Right forelimb (tissue), 1 donor: ENCODE results near the gene CCDC146.
A peak's percentile ranks its signal among the peaks of the same experiment; 100 is the strongest.
"Not testable (repeated sequence)": the region's sequence is repeated elsewhere in the genome, so short reads cannot be mapped to it uniquely, and the experiment has no call there.

Source experiments
- DNase-seq: peaks from one replicate; pipeline ENCODE4 v3.0.0-alpha.2; 2018

Gene CCDC146, protein sequence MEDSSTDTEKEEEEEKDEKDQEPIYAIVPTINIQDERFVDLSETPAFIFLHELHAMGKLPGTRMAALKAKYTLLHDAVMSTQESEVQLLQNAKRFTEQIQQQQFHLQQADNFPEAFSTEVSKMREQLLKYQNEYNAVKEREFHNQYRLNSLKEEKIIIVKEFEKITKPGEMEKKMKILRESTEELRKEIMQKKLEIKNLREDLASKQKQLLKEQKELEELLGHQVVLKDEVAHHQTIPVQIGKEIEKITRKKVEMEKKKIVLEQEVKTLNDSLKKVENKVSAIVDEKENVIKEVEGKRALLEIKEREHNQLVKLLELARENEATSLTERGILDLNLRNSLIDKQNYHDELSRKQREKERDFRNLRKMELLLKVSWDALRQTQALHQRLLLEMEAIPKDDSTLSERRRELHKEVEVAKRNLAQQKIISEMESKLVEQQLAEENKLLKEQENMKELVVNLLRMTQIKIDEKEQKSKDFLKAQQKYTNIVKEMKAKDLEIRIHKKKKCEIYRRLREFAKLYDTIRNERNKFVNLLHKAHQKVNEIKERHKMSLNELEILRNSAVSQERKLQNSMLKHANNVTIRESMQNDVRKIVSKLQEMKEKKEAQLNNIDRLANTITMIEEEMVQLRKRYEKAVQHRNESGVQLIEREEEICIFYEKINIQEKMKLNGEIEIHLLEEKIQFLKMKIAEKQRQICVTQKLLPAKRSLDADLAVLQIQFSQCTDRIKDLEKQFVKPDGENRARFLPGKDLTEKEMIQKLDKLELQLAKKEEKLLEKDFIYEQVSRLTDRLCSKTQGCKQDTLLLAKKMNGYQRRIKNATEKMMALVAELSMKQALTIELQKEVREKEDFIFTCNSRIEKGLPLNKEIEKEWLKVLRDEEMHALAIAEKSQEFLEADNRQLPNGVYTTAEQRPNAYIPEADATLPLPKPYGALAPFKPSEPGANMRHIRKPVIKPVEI

DNA sequence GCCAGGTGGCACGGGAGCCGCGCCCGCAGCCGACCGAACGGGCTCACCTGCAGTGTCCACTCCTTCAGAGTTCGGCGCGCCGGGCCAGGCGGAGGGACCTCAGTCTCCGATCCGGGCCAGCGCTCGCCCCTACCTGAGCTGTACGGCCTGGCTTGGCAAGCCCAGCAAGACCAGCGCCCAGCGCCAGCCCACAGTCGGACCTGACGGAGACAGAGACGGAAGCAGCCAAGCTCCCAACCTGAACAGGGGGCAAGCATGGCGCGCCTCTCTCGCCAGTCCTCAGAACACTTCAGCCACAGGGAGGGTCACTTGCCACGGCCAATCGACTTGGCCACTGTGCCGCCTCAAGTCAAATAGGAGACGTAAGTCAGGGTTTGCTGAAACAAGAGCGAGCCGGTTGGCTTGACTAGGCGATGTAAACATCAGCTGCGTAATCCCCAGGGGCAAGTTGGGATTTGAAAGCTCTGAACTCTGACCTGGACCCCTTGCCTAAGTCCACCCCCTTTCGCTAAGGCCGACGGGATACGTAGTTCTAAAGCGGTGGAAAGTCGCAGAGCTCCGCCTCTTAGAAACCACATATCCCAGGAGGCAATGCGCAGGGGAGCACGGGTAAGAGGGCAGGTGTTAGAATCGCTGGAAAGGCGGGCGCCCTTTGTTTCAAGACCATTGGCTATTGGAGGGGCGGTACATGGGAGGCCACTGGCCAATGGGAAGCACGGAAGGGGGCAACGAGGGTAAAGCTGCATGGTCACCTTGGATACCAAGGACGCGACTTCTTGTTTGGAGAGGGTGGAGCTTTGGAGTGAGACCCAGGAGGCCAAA lies at the start of gene CCDC146:
Gene CCDC146, plus strand, starts transcription at position 756 of the 822 bp plus-strand sequence. CDS start 45,054 bp downstream, outside the sequence.
- DNase-seq: peak; percentile 91

DNA sequence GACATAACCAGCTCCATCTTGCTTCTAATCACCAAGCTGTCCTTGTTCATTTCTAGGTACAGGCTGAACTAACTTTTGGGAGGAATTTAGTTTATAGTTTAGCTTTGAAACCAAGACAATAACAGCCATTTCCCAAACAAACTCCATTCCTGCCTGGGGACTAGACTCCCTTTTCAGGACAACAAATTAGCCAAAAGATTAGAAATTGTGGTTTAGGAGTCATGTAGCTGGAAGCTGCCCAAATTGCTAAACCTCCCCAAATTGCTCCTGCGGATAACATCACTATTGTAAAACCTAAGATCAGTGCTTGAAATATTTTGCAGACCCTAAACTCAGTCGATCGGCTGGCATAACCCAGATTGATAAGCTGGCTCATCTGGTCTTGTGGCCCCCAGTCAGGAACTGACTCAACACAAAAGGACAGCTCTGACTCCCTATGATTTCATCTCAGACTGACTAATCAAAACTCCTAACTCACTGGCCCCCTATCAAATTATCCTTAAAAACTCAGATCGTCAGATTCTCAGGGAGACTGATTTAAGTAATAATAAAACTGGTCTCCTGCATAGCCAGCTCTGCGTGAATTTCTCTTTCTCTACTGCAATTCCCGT lies 47.5 kb upstream of the CCDC146 start:
- not testable (repeated sequence) for DNase-seq

DNA sequence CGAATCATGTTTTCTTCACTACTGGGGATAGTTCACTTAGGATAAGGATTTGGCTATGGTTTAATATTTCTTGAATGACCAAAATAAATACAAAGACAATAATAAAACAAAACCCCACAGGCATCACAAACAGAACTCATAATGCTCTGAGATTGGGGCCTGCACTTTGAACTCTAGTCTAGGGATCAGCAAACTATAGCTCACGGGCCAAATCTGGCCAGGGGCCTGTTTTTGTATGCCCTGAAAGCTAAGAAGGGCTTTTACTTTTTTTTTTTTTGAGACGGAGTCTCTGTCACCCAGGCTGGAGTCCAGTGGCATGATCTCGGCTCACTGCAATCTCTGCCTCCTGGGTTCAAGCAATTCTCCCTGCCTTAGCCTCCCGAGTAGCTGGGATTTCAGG lies 45.4 kb upstream of the CCDC146 start:
- not testable (repeated sequence) for DNase-seq

DNA sequence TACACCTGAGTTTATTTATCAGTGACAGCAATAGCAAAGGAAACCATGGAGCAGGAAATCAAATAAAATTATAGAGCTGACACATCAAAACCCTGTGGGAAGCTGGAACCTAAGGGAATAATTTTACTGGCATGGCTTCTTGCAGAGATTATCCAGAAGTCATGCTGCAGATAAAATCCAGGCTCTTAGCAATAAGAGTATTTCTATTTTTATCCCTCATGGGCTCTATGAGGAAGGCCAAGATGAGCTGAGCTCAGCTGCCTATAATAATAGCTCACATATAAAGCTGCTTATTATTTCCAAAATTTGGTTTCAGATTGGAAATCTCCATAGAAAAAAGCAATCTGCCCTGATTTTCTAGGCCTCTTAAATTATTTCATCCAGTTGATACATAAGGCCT lies 43.3 kb upstream of the CCDC146 start:
- DNase-seq: not testable (repeated sequence)

DNA sequence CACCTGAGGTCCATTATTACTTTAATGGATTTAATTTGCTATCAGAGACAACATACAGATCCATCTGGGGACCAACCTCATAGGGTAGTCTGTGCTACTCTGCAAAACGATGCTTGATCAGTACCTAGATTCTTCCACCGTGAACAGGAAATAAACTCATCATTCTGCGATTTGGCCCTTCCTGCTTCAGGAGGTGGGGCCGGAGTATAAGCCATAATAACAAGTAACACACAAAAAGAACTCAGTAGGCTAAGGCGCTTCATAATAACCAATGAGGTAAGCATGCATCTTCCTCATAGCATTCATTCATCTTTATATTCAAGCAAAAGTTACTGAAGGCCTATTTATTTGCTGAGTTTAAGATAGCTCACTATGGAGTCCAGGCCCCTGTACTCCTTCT lies 42.8 kb upstream of the CCDC146 start:
- not testable (repeated sequence) for DNase-seq

DNA sequence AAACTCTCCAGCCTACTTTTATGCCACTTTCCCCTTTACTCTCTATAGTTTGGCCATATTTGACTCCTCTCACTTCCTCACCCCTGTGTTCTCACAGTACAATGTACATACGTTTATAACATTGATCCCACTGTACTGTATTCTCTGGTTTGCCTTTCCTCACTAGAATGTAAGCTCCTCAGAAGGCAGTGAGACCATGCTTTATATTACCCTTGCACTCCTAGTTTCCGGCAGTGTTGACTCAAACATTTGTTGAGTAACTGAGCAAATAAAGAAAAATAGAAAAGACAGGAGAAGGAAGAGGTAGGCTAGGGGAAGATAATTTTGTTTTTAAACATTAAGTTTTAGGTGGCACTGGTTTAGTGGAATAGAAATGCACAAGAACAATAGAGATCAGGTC lies 42.2 kb upstream of the CCDC146 start:
- not testable (repeated sequence) for DNase-seq

DNA sequence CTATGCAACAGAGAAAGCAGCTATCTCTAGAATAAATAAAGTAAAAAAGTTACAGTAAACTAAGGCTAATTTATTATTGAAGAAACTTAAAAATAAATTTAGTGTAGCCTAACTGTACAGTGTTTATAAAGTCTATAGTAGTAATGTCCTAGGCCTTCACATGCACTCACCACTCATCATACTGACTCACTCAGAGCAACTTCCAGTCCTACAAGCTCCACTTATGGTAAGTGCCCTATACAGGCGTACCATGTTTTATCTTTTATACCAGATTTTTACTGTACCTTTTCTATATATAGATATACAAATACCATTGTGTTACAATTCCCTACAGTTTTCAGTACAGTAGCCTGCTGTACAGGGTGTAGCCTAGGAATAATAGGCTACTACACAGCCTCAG lies 40.2 kb upstream of the CCDC146 start:
- not testable (repeated sequence) for DNase-seq

DNA sequence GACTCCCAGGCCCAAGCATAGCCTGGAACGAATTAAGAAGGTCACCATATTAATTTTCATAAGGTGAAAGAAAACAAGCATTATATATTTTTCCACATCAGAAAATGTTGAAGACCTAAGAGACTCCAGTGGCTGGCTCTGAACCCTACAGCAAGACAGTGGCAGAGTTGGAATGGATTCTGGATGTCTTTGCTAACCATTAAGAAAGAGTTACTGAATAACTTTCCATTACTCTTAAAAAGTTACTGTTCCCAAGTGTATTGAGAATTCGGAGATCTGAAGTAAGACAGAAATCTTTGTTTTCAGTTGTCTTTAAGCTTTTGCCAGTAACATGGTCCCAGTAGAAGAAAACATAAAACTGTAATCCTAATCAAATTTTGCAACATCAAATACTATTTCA lies 30.1 kb upstream of the CCDC146 start:
- DNase-seq: not testable (repeated sequence)

DNA sequence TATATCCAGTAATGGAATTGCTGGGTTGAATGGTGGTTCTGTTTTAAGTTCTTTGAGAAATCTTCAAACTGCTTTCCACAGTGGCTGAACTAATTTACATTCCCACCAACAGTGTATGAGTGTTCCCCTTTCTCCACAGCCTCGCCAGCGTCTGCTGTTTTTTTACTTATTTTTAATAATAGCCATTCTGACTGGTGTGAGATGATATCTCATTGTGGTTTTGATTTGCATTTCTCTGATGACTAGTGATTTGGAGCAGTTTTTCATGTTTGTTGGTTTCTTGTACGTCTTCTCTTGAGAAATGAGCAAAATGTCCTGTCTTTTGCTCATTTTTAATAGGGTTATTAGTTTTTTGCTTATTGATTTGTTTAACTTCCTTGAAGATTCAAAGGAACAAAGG lies 21.9 kb upstream of the CCDC146 start:
- not testable (repeated sequence) for DNase-seq

DNA sequence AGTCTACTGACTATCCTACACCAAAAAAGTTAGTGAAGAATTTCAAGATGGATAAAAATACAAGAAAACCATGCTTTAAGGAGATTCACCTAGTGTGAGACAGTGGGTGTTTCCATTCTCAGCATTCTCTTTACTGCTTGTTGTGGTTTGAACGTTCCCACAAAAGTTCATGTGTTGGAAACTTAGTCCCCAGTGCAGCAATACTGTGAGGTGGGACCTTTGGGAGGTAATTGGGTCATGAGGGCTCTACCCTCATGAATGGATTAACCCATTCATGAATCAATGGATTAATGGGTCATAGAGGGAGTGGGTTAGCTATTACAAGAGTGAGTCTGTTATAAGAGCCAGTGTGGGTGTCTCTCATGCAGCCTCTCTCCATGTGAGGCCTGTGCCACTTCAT lies 21.2 kb upstream of the CCDC146 start:
- DNase-seq: not testable (repeated sequence)

DNA sequence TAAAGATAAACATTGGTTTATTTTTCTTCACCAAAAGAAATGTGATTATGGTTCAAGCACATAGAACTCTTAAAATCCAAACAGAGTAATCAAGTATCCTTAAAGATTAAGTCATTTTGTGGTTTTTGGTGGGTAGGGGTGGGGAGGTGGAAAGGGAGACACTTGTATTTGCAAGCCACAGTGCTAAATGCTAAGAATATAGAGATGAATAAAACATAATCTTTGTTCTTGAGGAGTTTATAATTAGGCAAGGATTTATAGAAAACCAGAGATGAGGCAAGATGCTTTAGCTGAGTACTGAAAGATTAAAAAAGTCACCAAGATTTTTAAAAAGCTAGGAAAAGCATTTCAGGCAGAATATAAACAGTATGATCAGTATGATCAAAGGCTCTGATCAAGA lies 19.7 kb upstream of the CCDC146 start:
- not testable (repeated sequence) for DNase-seq

DNA sequence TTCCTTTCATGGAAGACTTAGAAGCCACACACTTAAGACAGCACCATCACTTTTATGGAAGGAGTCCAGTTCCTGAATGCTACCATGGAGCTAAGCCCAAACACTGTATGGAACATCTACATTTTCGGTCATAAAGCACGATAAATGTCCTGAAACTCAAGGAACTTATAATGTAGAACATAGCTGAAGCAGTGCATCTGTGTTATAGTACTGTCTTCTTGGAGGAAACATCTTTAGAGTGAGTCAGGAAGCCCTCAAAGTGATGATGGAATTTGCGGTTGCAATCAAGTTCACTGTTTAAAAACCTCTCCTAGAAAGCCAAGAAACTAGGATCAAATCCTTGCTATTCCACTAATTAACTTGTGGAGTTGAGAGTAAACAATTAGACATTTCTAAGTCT lies 16.5 kb upstream of the CCDC146 start:
- not testable (repeated sequence) for DNase-seq

DNA sequence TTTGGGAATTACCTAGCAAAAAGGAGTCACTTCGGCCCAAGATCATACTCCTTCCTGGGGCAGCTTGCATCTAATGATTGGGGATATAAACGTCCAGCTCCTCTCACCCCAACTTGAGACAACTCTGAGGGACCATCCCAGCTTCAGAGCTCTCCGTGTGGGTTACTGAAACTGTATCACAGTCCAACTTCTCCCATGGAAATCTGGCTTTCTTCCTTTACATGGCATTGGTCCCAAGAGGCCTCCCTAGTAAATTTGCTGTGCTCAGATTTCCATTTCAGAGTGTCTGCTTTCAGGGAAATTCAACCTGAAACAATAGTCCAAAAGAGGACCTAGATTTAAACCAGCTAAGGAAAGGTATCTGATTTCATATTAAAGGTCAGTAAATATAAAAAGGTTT lies 14.8 kb upstream of the CCDC146 start:
- not testable (repeated sequence) for DNase-seq

DNA sequence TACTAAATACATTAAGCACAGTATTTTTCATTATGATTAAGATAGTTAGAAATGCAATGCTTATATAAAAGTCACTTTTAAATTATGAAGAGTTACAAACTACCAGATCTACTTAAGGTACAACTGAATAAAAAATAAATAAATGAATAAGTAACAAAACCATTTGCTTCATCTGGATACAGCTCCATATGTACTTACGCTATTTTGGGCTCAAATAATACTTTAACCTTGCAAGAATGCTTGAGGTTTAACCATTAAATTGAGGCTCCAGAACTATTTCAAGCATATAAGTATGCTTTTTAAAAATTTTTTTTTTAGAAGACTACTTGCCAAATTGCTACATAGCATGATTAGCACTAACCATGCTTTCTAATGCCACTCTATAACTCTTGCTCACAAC lies 14.1 kb upstream of the CCDC146 start:
- not testable (repeated sequence) for DNase-seq

DNA sequence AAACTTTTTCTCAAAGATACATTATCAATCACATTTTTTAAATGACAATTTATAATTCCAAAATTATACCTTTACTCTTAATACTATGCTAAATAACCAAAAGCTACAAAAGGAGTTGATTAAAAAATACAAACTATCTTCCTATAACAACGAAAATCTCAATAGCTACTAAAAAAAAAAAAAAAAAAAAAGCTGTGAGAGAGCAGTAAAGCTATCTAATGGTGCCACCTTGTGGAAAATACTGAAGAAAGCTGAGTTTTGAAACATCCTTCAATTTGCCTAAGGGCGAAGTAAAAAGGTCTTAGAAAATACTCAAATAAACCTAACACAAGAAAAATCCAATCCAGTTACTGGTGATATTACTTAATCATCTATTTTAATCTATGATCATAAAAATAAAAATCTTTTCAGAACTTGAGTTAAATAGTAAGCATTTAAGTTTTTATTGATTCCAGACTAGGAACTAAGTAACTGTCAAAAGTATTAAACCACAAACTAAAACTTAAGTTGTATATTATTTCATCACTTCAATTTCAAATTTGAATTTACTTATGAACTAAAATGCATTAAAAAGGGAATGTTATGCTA lies 9.6 kb upstream of the CCDC146 start:
- DNase-seq: not testable (repeated sequence)

DNA sequence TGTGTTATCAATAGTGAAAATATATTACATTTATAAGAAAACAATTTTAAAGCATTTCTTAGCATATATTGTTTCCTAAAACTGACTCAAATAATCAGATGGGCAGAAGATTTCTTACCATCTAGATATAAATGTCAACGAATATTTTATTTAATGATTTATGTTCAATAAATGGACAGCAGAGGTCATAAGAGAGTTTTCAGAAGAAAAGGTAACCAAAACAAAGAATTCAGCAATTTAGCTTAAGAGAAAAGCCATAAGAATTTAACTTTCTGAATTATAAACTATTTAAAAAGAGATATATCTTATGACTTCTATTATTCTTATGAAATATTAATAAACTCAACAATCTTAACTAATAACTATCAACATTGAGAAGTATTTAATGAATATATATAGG lies 3.1 kb downstream of the CCDC146 start:
- DNase-seq: not testable (repeated sequence)

DNA sequence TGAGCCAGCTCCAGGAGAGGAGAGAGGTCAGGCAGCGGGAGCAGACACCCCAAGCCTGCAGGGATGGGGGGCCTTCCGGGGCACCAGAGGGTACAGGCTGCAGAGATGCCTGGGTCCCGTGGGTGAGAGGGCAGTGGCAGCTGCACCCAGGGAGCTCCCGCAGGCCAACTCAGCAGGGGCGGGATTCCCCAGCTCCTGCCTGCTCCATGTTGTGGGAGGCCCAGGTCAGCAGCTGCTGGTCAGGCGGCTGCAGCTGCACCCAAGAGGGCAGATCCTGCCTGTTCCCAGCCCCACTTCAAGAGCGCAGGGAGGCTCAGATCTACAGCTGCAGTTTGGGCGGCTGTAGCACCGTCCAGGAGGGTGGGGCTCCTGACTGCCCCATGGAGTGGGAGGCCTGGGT lies 4.6 kb downstream of the CCDC146 start:
- DNase-seq: not testable (repeated sequence)

DNA sequence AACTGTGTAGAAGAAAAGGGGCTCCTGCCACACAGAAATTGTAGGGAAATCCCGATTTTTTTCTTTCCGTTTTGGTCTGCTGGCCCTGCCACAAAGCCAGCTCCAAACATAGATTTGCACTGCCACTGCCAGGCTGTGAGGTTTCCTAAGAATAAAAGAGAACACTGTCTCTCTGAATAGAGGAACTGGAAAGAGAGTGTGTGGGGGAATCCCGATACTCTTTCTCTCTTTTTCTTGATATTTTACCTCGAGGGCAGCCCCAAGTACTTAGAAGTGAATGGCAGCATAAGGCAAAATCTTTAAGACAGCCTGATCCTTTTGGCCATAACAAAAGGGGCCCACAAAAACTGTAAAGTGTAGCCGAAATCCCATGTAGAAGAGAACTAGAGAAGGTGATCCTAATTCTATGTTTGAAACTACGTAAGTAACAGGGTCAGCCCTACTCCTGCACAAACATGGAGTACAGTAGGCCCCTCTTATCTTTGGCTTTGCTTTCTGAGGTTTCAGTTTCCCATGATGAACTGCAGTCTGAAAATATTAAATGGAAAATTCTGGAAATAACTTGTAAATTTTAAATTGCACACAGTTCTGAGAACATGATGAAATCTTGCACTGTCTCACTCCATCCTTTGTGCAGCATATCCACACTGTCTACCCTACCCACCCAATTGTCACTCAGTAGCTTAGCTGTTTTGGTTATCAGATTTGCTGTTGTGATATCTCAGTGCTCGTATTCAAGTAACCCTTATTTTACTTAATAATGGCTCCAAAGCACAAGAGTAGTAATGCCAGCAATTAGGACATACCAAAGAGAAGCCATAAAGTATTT lies 6.4 kb downstream of the CCDC146 start:
- not testable (repeated sequence) for DNase-seq

DNA sequence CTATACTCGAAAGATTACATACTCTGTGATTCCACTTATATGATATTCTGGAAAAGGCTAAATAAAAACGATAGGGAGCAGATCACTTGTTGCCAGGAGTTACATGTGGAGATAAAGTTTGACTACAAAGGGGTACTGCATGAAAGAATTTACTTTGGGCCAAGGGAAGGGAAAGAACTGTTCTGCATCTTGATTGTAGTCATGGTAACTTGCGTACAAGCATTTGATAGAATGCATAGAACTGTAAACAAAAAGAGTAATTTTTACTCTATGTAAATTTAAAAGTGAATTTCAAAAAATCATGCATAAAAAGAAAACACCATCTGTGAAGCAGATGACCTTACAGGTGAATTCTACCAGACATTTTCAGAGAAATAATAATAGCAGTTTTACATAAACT lies 9.4 kb downstream of the CCDC146 start:
- DNase-seq: not testable (repeated sequence)

DNA sequence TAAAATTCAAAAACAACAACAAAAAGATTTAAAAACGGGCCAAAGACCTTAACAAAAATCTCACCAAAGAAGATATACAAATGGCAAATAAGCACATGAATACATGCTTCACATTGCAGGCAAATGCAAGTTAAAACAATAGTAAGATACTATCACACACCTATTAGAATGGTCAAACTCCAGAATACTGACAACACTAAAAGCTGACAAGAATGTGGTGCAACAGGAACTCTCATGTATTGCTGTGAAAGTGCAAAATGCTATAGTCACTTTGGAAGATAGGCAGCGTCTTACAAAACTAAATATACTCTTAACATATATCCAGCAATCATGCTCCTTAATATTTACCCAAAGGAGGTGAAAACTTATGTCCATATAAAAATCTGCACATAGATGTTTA lies 16.3 kb downstream of the CCDC146 start:
- DNase-seq: not testable (repeated sequence)

DNA sequence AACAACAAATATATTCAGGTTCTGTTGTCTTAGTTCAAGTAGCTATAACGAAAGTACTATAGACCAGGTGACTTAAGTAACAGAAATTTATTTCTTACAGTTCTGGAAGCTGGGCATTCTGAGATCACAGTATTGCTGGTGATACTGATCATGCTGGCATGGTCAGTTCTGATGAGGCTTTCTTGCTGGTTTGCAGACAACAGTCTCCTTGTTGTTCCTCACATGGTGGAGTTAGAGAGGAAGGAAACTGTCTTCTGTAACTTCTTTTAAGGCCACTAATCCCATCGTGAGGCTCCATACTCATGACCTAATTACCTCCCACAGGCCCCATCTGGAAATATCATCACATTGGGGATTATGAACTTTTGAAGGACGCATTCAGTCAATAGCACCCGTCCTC lies 17.9 kb downstream of the CCDC146 start:
- DNase-seq: not testable (repeated sequence)
